ENCODE data around the gene DELE1. TPM values are rescaled to one million over a fixed set of nuclear protein-coding genes. Genes with fewer than 3 reads are reported as not detected.

Gene DELE1
- total RNA-seq, 2 experiments from 2014 or later: 60.0 to 61.1 TPM

GRCh38 chr5:141949511-141949910, 25.8 kb downstream of the DELE1 start:
- H3K27me3 ChIP-seq (ENCODE audit: control insufficient read depth in 1 of 2, insufficient read depth in 2 of 2, low read length in 2 of 2): no peaks in the 10 kb centered on the region
- no peaks in the 10 kb centered on the region for H3K36me3 Mint-ChIP-seq (ENCODE audit: low read depth)
- H3K27ac ChIP-seq (ENCODE audit: low read depth in 1 of 2, low read length in 2 of 2): no peak overlapping the region
- no peaks in the 10 kb centered on the region for H3K9me3 Mint-ChIP-seq
- CTCF ChIA-PET: interaction anchor here (0.5 kb wide), 1 partner anchor 369 kb away, joined by 3 read pairs; no protein-coding TSS in a partner anchor
- ATAC-seq (ENCODE audit: poor library complexity) (no peak), DNase-seq (no peak)
- no peaks in the 10 kb centered on the region for H3K9me3 ChIP-seq (ENCODE audit: control insufficient read depth in 1 of 2, insufficient read depth in 1 of 2, low read length in 2 of 2)
- TF ChIP-seq CTCF (IDR thresholded peaks at IDR 0.05): no peak
- intact Hi-C loops (cut with DNase I, micrococcal nuclease): no loop called here
- H3K4me1 ChIP-seq (ENCODE audit: insufficient read depth, low read length): peaks cover 7% of the 10 kb centered on the region
- no peaks in the 10 kb centered on the region for H3K36me3 ChIP-seq (ENCODE audit: insufficient read depth, low read length)
- H3K4me1 Mint-ChIP-seq (ENCODE audit: low read depth): peaks cover 14% of the 10 kb centered on the region
- no peaks in the 10 kb centered on the region for H3K27me3 Mint-ChIP-seq
- no peak overlapping the region for H3K4me3 ChIP-seq (ENCODE audit: low read length)
- H3K4me3 Mint-ChIP-seq: no peak overlapping the region
- POLR2A ChIA-PET: no interaction called here
- H3K27ac Mint-ChIP-seq: no peak overlapping the region

GRCh38 chr5:141950207-141951005, 26.7 kb downstream of the DELE1 start:
- CTCF ChIA-PET: no interaction called here
- DNase-seq (no peak), ATAC-seq (ENCODE audit: poor library complexity) (no peak)
- Histone ChIP-seq H3K9me3 (ENCODE audit: control insufficient read depth in 1 of 2, insufficient read depth in 1 of 2, low read length in 2 of 2) (no peaks in the 10 kb centered on the region), H3K4me3 (ENCODE audit: low read length) (no peak overlapping the region), H3K27ac (ENCODE audit: low read depth in 1 of 2, low read length in 2 of 2) (no peak overlapping the region), H3K4me1 (ENCODE audit: insufficient read depth, low read length) (peaks cover 7% of the 10 kb centered on the region), H3K27me3 (ENCODE audit: control insufficient read depth in 1 of 2, insufficient read depth in 2 of 2, low read length in 2 of 2) (no peaks in the 10 kb centered on the region), H3K36me3 (ENCODE audit: insufficient read depth, low read length) (no peaks in the 10 kb centered on the region)
- no peak overlapping the region for H3K27ac Mint-ChIP-seq
- H3K4me3 Mint-ChIP-seq: no peak overlapping the region
- intact Hi-C loops (cut with DNase I, micrococcal nuclease): no loop called here
- H3K9me3 Mint-ChIP-seq: no peaks in the 10 kb centered on the region
- H3K36me3 Mint-ChIP-seq (ENCODE audit: low read depth): no peaks in the 10 kb centered on the region
- no peak for TF ChIP-seq CTCF (IDR thresholded peaks at IDR 0.05)
- no peaks in the 10 kb centered on the region for H3K27me3 Mint-ChIP-seq
- H3K4me1 Mint-ChIP-seq (ENCODE audit: low read depth): peaks cover 15% of the 10 kb centered on the region
- POLR2A ChIA-PET: interaction anchor here (0.8 to 0.9 kb wide), 2 partner anchors 10 to 72 kb away, joined by 3 read pairs; no protein-coding TSS in a partner anchor

GRCh38 chr5:141951332-141951781, 27.7 kb downstream of the DELE1 start:
- peak overlapping the region; percentile 51 for H3K4me3 Mint-ChIP-seq
- Histone ChIP-seq H3K4me1 (ENCODE audit: insufficient read depth, low read length) (peaks cover 7% of the 10 kb centered on the region), H3K27me3 (ENCODE audit: control insufficient read depth in 1 of 2, insufficient read depth in 2 of 2, low read length in 2 of 2) (no peaks in the 10 kb centered on the region), H3K4me3 (ENCODE audit: low read length) (no peak overlapping the region), H3K36me3 (ENCODE audit: insufficient read depth, low read length) (no peaks in the 10 kb centered on the region), H3K9me3 (ENCODE audit: control insufficient read depth in 1 of 2, insufficient read depth in 1 of 2, low read length in 2 of 2) (no peaks in the 10 kb centered on the region), H3K27ac (ENCODE audit: low read depth in 1 of 2, low read length in 2 of 2) (no peak overlapping the region)
- peaks cover 16% of the 10 kb centered on the region for H3K4me1 Mint-ChIP-seq (ENCODE audit: low read depth)
- peaks cover 2% of the 10 kb centered on the region for H3K36me3 Mint-ChIP-seq (ENCODE audit: low read depth)
- DNase-seq (peak in 4 of 14 experiments; percentile 19 to 50 (median 42)), ATAC-seq (ENCODE audit: poor library complexity) (peak; percentile 83)
- ChIA-PET POLR2A (interaction anchor here (0.8 to 0.9 kb wide), 2 partner anchors 9 to 73 kb away, joined by 3 read pairs; no protein-coding TSS in a partner anchor), CTCF (no interaction called here)
- peak; percentile 39 for TF ChIP-seq CTCF (IDR thresholded peaks at IDR 0.05)
- no peaks in the 10 kb centered on the region for H3K9me3 Mint-ChIP-seq
- no peak overlapping the region for H3K27ac Mint-ChIP-seq
- intact Hi-C loops (cut with DNase I, micrococcal nuclease): no loop called here
- H3K27me3 Mint-ChIP-seq: no peaks in the 10 kb centered on the region

All from CD4-positive, alpha-beta T cell (primary cell).